GM19397 (cell line): Measurements from ENCODE around the gene SGPP2.
"Not testable (repeated sequence)": the region's sequence is repeated elsewhere in the genome, so short reads cannot be mapped to it uniquely, and the experiment has no call there.

Source experiments
- ATAC-seq: cut with Tn5 transposase; IDR thresholded peaks from one replicate; pipeline ENCODE4 v1.9.1; 2021; ENCODE audit warnings: mild to moderate bottlenecking, moderate library complexity; ENCODE audit not compliant: unreplicated experiment

The SGPP2 gene

GRCh38 chr2:222424729-222425671 lies 657 bp downstream of the SGPP2 start:
- ATAC-seq, result peak; percentile 16

GRCh38 chr2:222427646-222428301 lies 3.4 kb downstream of the SGPP2 start:
- ATAC-seq, result peak; percentile 48

- ATAC-seq, result no peak
These were observed 5.7 kb downstream of the SGPP2 start for GRCh38 chr2:222430071-222430470.

- ATAC-seq, result no peak
These were observed 6.3 kb downstream of the SGPP2 start for GRCh38 chr2:222430681-222431080.

- ATAC-seq, result no peak
These were observed 7.5 kb downstream of the SGPP2 start for GRCh38 chr2:222431869-222432268.

GRCh38 chr2:222433332-222434173 lies 9.2 kb downstream of the SGPP2 start:
- ATAC-seq, result peak; percentile 77

GRCh38 chr2:222434204-222434603 lies 9.9 kb downstream of the SGPP2 start:
- ATAC-seq, result peak; percentile 31

GRCh38 chr2:222435400-222436039 lies 11.2 kb downstream of the SGPP2 start:
- not testable (repeated sequence) for ATAC-seq

- ATAC-seq, result no peak
These were observed 11.7 kb downstream of the SGPP2 start for GRCh38 chr2:222436040-222436413.

- no peak for ATAC-seq
These were observed 15.3 kb downstream of the SGPP2 start for GRCh38 chr2:222439692-222440091.

GRCh38 chr2:222440673-222441422 lies 16.5 kb downstream of the SGPP2 start:
- no peak for ATAC-seq

GRCh38 chr2:222442665-222443064 lies 18.3 kb downstream of the SGPP2 start:
- no peak for ATAC-seq

- no peak for ATAC-seq
These were observed 20.9 kb downstream of the SGPP2 start for GRCh38 chr2:222445227-222445626.

- ATAC-seq, result no peak
These were observed 22.8 kb downstream of the SGPP2 start for GRCh38 chr2:222447131-222447530.

- no peak for ATAC-seq
These were observed 24.4 kb downstream of the SGPP2 start for GRCh38 chr2:222448748-222449181.

GRCh38 chr2:222450021-222450420 lies 25.7 kb downstream of the SGPP2 start:
- no peak for ATAC-seq

- ATAC-seq, result peak; percentile 99
These were observed 26.9 kb downstream of the SGPP2 start for GRCh38 chr2:222451224-222451674.

GRCh38 chr2:222452422-222452950 lies 28.1 kb downstream of the SGPP2 start:
- no peak for ATAC-seq

GRCh38 chr2:222456479-222457077 lies 32.2 kb downstream of the SGPP2 start:
- no peak for ATAC-seq
